Spleen (tissue), 11 donors: ENCODE measurements around the gene PDE8A. TPM values are rescaled to one million over a fixed set of nuclear protein-coding genes. Genes with fewer than 3 reads are reported as not detected.
"Not testable (repeated sequence)": the region's sequence is repeated elsewhere in the genome, so short reads cannot be mapped to it uniquely, and the experiment has no call there.

Experiments used
- DNase-seq: peaks from one replicate; pipeline ENCODE4 v3.0.0-alpha.2; 2020
- H3K27ac ChIP-seq, 8 donors: fragments of 200-600 bp; sonication (generic) in 7 of 8; 1 replicate in 4 of 8; 2 replicates in 4 of 8; pipeline versions ENCODE4 v1.5.0 to v1.8.0; 2016 to 2021; ENCODE audit warnings: inconsistent platforms in 4 of 8, mild to moderate bottlenecking in 4 of 8, moderate library complexity in 1 of 8
- H3K27me3 ChIP-seq, 7 donors: fragments of 200-600 bp; sonication (generic) in 6 of 7; replicated peaks in 1 of 7; 1 replicate in 4 of 7; 2 replicates in 3 of 7; pipeline versions ENCODE4 v1.5.0 to v1.8.0; 2016 to 2021; ENCODE audit warnings: inconsistent platforms in 3 of 7, mild to moderate bottlenecking in 1 of 7
- H3K36me3 ChIP-seq, 6 donors: fragments of 200-600 bp; sonication (generic) in 5 of 6; 1 replicate in 4 of 6; 2 replicates in 2 of 6; pipeline versions ENCODE4 v1.5.0 to v1.8.0; 2016 to 2021; ENCODE audit warnings: inconsistent platforms in 2 of 6
- H3K4me1 ChIP-seq, 6 donors: fragments of 200-600 bp; sonication (generic) in 5 of 6; 1 replicate in 3 of 6; 2 replicates in 3 of 6; pipeline versions ENCODE4 v1.5.0 to v1.8.0; 2016 to 2021; ENCODE audit warnings: inconsistent platforms in 3 of 6
- H3K4me3 ChIP-seq, 8 donors: fragments of 200-600 bp; sonication (generic) in 7 of 8; 1 replicate in 4 of 8; 2 replicates in 4 of 8; pipeline versions ENCODE4 v1.5.0 to v1.8.0; 2016 to 2021; ENCODE audit warnings: inconsistent platforms in 4 of 8, mild to moderate bottlenecking in 4 of 8, moderate library complexity in 2 of 8
- H3K9me3 ChIP-seq, 8 donors: fragments of 200-600 bp; sonication (generic) in 7 of 8; 1 replicate in 4 of 8; 2 replicates in 4 of 8; pipeline versions ENCODE4 v1.5.0 to v1.8.0; 2016 to 2021; ENCODE audit warnings: inconsistent platforms in 4 of 8
- CTCF ChIP-seq, 11 experiments: fragments of 200-600 bp in 7 of 11; fragments of 450-650 bp in 4 of 11; sonication (generic) in 4 of 11; IDR thresholded peaks in 8 of 11; conservative IDR thresholded peaks in 3 of 11; 1 replicate in 7 of 11; 2 replicates in 4 of 11; pipeline versions ENCODE4 v1.4.0 to v1.8.0; 2016 to 2021; ENCODE audit warnings: antibody characterized with exemption in 11 of 11, inconsistent platforms in 4 of 11, mild to moderate bottlenecking in 1 of 11
- POLR2A ChIP-seq, 3 donors: fragments of 450-650 bp; IDR thresholded peaks; one replicate each; pipeline ENCODE4 v1.5.1; 2017; ENCODE audit warnings: antibody characterized with exemption in 3 of 3, mild to moderate bottlenecking in 1 of 3
- POLR2AphosphoS5 ChIP-seq, 3 donors: sonication (generic); formaldehyde crosslinking; IDR thresholded peaks; one replicate each; pipeline ENCODE4 v1.5.1; 2017; ENCODE audit warnings: antibody characterized with exemption in 3 of 3
- WGBS, 5 donors: extraction: QIAGEN DNeasy Blood & Tissue Kit in 3 of 5; methylation state at CpG; one replicate each; pipeline versions ENCODE4 v1.1.5 to v1.1.7; 2013 to 2018; 5-methylcytosine and 5-hydroxymethylcytosine counted together
- intact Hi-C: fragments of 100-400 bp; cut with DNase I; formaldehyde crosslinking; loops from one replicate; pipeline ENCODE4 v1.15.0; 2023; ENCODE audit warnings: low total_unique reads
- polyA plus RNA-seq, 3 donors: library from polyadenylated mRNA; stranded (reverse); fragments of 200-250 nt; gene quantifications; one replicate each; pipeline ENCODE4 v1.2.1, GENCODE V29; 2013
- total RNA-seq, 7 donors: library from RNA; depleted of rRNA in 3 of 7; stranded (reverse); fragments of >200 nt in 3 of 7; fragmentation: NEBNext Ultra II Directional in 4 of 7; extraction: Animal tissue kit (Norgen Biotek cat#: 25700) in 4 of 7; gene quantifications; one replicate each; pipeline versions ENCODE4 v1.1.0 to v1.2.1, GENCODE V29; 2016 to 2021
- donor health status: healthy with polysubstance abuse.
- donor health status: DM: no; HTN: no; CAD: no; lungs with moderate emphysema.
- donor health status: DM: no; HTN: no; CAD: no.
- donor health status: Bipolar disorder and iron deficiency.
- donor health status: healthy.
- donor health status: DM: no; HTN: no; CAD: no.
- donor health status: DM: yes; HTN: yes; CAD: no.

Gene PDE8A
- total and polyA plus RNA-seq, 10 donors = 13.2 to 52.2 (median 30.6) TPM

GRCh38 chr15:85174521-85174920, 192.9 kb downstream of the PDE8A start:
- Histone ChIP-seq H3K4me3 (no peak overlapping the region), H3K27me3 (peaks cover 0 to 46% (median 0%) of the 10 kb centered on the region in 7 donors), H3K36me3 (no peaks in the 10 kb centered on the region), H3K27ac (no peak overlapping the region), H3K4me1 (no peaks in the 10 kb centered on the region), H3K9me3 (peaks cover 0 to 34% (median 26%) of the 10 kb centered on the region in 8 donors)
- intact Hi-C loops = no loop called here
- DNase-seq = no peak
- TF ChIP-seq POLR2AphosphoS5 (IDR thresholded peaks at IDR 0.05) = no peak
- TF ChIP-seq POLR2A (IDR thresholded peaks at IDR 0.05) = no peak
- no peak for TF ChIP-seq CTCF (IDR thresholded peaks at IDR 0.05 in 8 of 11, conservative IDR thresholded peaks at IDR 0.05 in 3 of 11)
- 87 to 91% (median 90%) methylated on average over 4 of the region's 4 CpGs for WGBS, 5 donors

- intact Hi-C loops, H3K36me3 ChIP-seq, H3K4me3 ChIP-seq, DNase-seq, H3K4me1 ChIP-seq, H3K27ac ChIP-seq: not testable (repeated sequence)
- peaks cover 0 to 23% (median 0%) of the 10 kb centered on the region in 7 donors for H3K27me3 ChIP-seq
- peaks cover 0 to 13% (median 10%) of the 10 kb centered on the region in 8 donors for H3K9me3 ChIP-seq
- WGBS, 5 donors = 81 to 87% (median 84%) methylated on average over 8 of the region's 8 CpGs
Observed at GRCh38 chr15:85177042-85177515, 195.4 kb downstream of the PDE8A start.

- no peak for DNase-seq
- TF ChIP-seq POLR2AphosphoS5 (IDR thresholded peaks at IDR 0.05) = no peak
- TF ChIP-seq CTCF (IDR thresholded peaks at IDR 0.05 in 8 of 11, conservative IDR thresholded peaks at IDR 0.05 in 3 of 11) = no peak
- no peak for TF ChIP-seq POLR2A (IDR thresholded peaks at IDR 0.05)
- H3K4me3 ChIP-seq = no peak overlapping the region
- 93 to 99% (median 94%) methylated on average over 4 of the region's 4 CpGs for WGBS, 5 donors
- intact Hi-C loops = no loop called here
- no peak overlapping the region for H3K27ac ChIP-seq
- no peaks in the 10 kb centered on the region for H3K36me3 ChIP-seq
- no peaks in the 10 kb centered on the region for H3K4me1 ChIP-seq
- H3K9me3 ChIP-seq = peaks cover 0 to under 1% (median 0%) of the 10 kb centered on the region in 8 donors
- H3K27me3 ChIP-seq = peaks cover 0 to 14% (median 0%) of the 10 kb centered on the region in 7 donors
Observed at GRCh38 chr15:85178308-85178707, 196.7 kb downstream of the PDE8A start.

GRCh38 chr15:85179700-85180099, 198.0 kb downstream of the PDE8A start:
- H3K27ac ChIP-seq = no peak overlapping the region
- intact Hi-C loops = no loop called here
- H3K27me3 ChIP-seq = peaks cover 0 to 5% (median 0%) of the 10 kb centered on the region in 7 donors
- no peak for TF ChIP-seq POLR2A (IDR thresholded peaks at IDR 0.05)
- no peak for TF ChIP-seq POLR2AphosphoS5 (IDR thresholded peaks at IDR 0.05)
- no peak for TF ChIP-seq CTCF (IDR thresholded peaks at IDR 0.05 in 8 of 11, conservative IDR thresholded peaks at IDR 0.05 in 3 of 11)
- no peaks in the 10 kb centered on the region for H3K4me1 ChIP-seq
- DNase-seq = no peak
- no peak overlapping the region for H3K4me3 ChIP-seq
- 50 to 79% (median 71%) methylated on average over 3 of the region's 3 CpGs for WGBS, 5 donors
- H3K36me3 ChIP-seq = no peaks in the 10 kb centered on the region
- no peaks in the 10 kb centered on the region for H3K9me3 ChIP-seq

GRCh38 chr15:85185350-85185749, 203.7 kb downstream of the PDE8A start:
- H3K4me3 ChIP-seq = not testable (repeated sequence)

GRCh38 chr15:85188171-85188577, 206.5 kb downstream of the PDE8A start:
- DNase-seq, H3K4me3 ChIP-seq, H3K27me3 ChIP-seq, H3K27ac ChIP-seq, intact Hi-C loops, H3K9me3 ChIP-seq, H3K36me3 ChIP-seq, H3K4me1 ChIP-seq: not testable (repeated sequence)
- 82 to 93% (median 86%) methylated on average over 3 of the region's 3 CpGs for WGBS, 5 donors

More at GRCh38 chr15:85185350-85185749, 203.7 kb downstream of the PDE8A start:
- H3K27ac ChIP-seq, H3K9me3 ChIP-seq, intact Hi-C loops, H3K4me1 ChIP-seq, H3K36me3 ChIP-seq, H3K27me3 ChIP-seq, DNase-seq: not testable (repeated sequence)
- 81 to 96% (median 92%) methylated on average over 11 of the region's 11 CpGs for WGBS, 5 donors
